GM19238 (cell line): ENCODE measurements around the gene NUDT4.
"Not testable (repeated sequence)": the region's sequence is repeated elsewhere in the genome, so short reads cannot be mapped to it uniquely, and the experiment has no call there.

Experiments
- DNase-seq: peaks from one replicate; pipeline ENCODE4 v3.0.0; 2011; ENCODE audit warnings: low spot score; ENCODE audit not compliant: insufficient read length

NUDT4 gene

DNA sequence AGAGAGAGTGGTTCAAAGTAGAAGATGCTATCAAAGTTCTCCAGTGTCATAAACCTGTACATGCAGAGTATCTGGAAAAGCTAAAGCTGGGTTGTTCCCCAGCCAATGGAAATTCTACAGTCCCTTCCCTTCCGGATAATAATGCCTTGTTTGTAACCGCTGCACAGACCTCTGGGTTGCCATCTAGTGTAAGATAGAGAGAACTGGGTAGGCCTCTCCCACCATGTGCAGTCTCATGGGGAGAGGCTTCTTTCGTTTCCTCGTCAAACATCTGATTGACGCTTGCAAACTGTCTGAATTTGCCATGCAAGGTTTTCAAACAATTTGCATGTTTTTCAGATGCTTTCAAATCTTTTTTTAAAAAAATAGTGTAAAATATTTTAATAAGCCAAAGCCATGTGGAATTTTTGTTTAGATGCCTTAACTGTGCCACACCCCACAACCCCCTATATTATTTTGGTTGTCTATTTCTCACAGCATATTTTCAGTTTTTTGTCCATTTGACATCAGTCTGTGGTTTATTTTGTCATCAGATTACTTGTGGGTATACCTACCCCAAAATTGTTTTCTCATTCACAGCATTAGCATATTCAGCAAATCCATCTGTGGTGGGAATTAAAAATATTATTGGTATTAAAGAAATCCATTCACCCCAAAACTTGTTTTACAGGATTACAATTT, 21.6 kb downstream of the NUDT4 start:
- not testable (repeated sequence) for DNase-seq

DNA sequence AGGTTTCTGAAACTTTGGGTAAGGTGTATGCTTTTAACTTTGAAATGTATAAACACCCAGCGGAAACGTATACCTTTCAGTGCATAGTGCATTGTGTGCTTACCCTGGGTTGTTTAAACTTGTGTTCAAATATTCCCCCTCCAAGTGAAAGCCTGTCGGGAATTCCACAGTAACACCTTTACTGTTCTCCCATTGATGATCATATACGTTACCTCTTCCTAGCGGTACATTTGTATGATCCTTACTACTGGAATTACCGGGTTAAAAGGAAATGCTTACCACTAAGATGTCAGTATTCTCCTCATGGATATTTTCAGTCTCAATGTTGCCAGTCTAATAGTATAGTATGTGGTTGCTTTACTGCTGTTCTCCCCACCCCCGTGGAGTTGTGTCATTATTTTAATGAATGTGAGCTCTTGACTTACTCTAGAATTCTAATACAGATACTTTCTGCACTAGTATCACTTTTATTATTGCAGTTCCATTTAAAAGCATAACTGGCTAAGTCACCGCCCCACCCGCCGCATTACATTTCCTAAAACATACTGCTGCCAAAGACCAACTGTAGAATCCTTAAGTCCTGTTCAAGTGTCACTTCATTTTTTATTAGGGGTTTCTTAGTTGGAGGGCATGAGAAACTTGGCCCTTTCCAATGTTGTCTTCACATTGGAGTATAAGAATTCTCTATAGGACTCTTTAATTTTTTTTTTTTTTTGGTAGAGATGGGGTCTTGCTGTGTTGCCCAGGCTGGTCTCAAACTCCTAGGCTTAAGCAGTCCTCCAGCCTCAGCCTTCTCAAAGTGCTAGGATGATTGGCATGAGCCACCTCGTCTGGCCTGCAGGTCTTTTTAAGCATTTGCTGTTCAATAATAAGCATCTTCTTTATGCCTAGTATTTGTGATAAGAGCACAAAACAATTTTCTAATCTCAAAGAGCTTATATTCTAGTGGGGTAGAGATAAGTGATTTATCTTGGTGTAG, 24.9 kb downstream of the NUDT4 start:
- DNase-seq, result no peak

DNA sequence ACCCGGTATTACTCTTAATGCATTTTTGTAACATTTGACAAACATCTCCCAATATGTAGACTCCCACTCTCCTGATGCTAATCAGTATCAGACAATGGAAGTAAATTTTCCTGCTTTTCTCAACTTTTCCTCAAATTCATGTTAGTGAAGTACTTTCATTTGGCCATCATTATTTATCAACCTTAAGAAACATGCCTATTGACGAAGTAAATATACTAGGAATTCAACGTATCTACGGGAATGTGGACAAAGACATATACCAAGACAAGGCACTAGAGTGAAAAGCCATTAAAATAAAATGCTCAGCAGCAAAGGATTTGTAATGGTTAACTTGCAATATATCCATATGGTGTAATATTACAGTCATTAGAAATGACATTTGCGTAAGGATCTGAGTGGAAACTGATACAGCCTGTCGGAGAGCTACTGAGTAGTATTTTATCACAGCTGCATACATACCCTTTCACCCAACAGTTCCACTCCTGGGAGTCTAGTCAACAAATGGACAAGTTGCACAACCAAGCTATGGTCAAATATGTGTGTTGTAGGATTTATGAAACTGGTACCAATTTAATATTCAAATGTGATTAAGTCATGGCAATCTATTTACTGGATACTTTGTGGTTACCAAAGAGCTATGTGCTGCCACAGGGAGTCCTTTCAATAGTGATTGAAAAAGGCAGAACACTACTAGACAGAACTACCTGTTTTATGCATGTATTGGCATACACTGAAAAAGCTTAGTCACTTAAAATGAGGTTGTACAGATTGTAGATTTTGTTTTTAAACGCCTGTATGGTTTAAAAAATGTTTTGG, 26.5 kb downstream of the NUDT4 start:
- DNase-seq, result no peak

DNA sequence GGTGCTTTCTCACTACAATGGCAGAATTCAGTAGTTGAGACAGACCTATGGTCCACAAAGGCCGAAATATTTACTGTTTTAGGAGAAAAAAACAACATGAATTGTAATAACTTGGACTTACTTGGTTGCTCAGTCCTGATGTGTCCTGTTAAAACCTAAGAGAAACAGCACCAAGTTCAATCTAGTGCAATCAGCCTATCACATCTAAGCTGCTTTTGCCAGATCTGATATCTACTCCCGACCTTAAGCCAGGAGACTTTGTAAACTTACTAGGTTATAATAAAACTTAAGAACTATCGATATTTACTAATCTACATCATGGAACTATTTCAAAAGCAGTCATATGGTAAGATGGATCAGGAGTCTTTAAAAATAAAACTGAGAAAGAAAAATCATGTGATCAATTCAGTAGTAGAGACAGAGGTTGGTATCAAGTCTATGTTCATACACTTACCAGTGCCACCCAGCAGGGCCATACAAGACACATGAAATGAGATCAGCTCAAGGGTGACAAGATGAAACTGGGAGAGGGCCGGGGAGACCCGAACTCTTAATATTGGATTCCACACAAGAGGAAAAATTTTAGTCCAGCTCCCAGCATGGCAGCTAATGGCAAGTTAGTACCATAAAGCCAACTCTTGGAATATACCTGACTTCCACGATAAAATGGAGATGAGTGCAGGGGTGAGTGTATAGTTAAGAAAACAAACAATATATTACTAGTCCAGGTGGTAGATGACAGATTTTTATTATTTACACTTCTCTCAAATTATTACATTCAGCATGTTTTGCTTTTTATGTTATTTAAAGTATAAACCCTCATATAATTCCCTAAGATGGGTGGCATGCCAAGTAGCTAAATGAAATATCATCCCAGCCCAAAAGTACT, 27.5 kb downstream of the NUDT4 start:
- DNase-seq, result no peak

DNA sequence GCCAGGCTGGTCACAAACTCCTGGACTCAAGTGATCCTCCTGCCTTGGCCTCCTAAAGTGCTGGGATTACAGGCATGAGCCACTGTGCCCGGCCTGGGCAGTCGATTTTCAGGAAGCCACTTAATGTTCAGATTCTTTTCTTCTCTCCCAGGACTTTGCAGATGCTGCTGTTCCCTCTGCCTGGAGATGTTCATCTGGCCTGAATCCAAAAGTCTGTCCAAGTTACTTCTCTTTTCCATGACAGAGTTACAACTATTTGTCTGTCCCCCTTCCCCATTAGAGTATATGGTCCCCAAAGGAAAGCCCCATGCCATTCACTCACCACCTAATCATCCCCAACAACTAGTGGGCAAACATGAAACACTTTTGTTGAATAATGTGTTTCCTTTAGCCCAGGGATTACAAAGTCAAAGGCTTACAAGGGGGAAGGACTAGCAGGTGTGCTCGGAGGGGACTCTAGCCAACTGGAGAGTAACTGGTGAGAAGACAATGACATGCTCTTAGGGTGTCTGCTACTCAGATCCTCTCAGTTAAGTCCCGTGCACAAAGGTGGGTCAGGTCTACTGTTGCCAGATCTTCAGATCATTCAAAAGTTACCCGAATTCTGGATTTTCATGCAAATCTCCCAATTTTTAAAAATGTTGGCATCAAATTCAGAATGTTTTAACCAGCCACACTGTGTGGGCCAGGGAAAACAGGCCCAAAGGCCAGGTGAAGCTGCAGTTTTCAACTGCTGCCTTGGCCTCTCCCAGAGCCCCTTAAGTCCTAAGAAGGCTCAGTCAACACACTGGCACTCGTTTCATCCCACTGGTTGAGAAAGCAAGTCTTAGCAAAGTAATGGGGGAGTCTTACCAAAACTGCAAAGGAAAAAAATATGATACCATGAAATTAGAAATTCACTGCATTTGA, 29.6 kb downstream of the NUDT4 start:
- DNase-seq, result no peak

- DNase-seq, result no peak
Observed at GRCh38 chr12:93407963-93408283, 30.2 kb downstream of the NUDT4 start.

DNA sequence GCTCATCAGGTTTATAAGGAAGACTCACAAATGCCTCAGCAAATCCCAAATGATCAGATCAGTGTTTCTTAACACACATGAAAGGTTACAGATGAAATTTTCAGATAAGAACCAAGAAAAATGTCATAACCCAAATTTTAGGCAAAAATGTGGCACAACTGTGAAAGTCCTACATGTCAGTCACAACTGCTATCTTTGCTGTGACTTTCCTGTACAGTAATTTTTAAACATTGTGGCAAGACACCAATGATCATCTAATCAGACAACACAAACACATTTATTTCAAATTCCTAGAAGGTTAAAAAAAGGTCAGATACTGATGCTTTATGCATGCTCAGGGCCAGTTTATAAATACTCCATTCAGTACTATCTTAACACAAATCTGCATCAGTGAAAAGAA, 31.1 kb downstream of the NUDT4 start:
- no peak for DNase-seq

DNA sequence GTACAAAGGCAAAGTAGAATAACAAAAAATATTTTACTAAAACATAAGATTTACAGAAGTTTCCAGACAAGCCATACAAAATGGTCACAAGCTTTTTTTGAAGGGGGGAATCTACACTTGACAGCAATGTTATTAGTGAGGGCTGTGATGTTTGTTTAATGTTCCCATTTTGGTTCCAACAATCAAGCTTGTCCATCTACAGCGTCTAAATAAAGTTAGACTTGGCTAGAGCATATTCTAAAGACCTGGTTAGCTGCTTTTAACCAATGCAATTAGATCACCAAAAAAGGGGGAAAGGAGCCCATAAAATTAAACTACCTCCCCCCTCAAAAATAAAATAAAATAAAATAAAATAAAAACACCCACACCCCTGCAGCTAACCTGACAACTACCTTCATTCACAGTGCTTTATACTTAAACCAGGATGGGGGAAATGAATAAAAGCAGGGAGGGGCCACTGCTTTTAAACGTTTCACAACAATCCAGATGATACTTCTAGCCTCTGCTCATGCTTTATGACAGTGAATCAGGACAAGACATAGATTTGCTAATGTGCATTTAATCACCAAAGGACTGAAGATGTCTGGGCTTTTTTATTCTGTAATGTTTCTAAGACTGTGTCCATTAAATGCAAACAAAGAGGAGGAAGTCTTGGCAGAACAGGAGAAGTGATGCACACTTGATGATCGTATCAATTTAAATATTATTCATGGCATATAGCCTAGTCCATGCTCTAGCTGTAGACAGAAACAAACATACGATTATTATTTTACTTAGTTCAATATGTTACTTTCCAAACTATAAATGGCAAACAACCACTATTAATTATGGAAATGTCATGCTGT, 31.8 kb downstream of the NUDT4 start:
- DNase-seq, result not testable (repeated sequence)

DNA sequence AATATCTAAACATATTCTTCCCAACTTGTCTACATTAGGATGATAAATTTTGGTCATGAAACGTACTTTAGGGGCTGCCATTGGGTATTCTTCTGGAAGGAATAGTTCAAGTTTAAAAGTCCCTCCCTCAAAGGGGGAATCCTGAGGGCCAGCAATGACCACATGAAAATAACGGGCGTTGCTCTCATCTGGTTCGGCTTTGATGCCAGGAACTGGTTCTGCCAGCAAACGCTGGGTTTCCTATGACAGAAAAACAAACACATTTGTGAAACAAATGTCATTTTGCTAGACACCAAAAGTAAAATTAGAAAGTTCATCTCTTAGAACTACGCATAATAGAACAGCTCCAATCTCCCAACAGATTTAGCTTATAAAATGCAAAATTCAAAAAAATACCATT, 33.3 kb downstream of the NUDT4 start:
- DNase-seq, result not testable (repeated sequence)

- not testable (repeated sequence) for DNase-seq
Observed at GRCh38 chr12:93412396-93412795, 34.7 kb downstream of the NUDT4 start.

GRCh38 chr12:93413064-93413463, 35.3 kb downstream of the NUDT4 start:
- DNase-seq, result no peak

GRCh38 chr12:93415723-93416464, 38.2 kb downstream of the NUDT4 start:
- DNase-seq, result no peak

- no peak for DNase-seq
Observed at GRCh38 chr12:93417967-93418480, 40.3 kb downstream of the NUDT4 start.

- DNase-seq, result no peak
Observed at GRCh38 chr12:93419388-93420034, 41.8 kb downstream of the NUDT4 start.

DNA sequence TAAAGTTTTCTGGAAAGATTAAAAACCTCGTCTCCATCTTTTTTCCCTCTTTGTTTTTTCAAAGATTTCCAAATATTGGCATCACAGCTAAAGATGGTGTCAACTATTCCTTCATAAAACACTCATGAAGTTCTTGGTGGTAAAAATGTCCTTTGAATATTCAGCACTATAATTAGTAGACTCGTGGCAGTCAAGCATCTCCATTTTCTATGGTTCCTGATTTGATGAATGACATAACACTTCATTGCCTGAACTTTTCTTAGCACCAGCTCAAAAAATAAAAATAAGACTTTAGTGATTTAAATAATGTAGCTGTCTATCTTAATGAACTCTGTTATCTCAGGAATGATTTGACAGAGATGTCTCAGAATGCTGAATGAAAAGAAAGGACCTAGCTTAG, 44.3 kb downstream of the NUDT4 start:
- no peak for DNase-seq

DNA sequence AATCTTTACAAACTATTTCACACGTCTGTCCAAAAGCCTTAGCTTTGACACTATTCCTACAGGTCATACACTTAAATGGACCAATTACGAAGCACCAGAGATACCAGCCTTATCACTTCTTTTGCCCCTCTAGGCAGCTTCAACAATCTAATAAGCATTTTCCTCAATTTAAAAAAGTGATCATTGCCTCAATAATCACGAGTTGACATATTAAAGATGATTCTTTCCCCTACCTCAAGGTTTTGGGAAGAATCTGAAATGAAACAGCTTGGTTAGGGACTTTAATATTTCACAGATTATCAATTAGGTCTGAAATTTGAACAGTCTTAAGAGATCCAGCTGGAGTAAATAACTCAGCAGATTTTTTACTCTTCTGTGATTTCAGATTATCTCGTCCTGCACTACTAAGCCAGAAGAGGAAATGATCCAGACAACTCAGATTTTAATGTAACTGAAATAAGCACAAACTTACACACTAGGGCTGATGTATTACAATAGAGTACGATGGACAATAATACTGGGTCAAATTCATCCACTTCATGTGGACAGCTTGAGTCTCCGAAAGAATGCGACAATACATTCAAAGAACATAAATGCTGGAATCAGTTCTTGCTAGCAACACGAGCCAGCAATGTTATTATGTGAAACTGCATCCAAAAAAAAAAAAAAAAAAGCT, 48.1 kb downstream of the NUDT4 start:
- DNase-seq, result no peak

DNA sequence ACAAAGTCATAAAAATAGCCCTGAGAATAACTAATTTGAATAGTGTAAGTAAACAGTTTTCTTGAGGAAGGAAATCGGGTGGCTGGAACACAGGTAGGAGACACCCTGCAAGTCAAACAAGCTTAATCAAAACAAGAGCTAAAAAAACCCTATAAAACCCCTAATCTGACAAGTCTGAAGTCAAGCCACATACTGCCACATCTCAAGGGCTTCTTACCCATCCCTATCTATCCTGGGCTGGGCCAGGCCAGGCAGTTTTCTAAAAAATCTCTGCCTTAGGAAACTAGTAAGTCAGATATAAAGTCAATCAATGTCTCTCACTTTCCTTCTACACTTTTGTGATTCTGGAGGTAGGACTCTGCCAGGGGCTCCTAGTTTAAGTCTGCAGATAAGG, 48.7 kb downstream of the NUDT4 start:
- no peak for DNase-seq
